Left ventricle myocardium inferior (tissue), 1 donor: ENCODE measurements around the gene CTXND1. TPM values are rescaled to one million over a fixed set of nuclear protein-coding genes. Genes with fewer than 3 reads are reported as not detected.

Experiments used
- DNase-seq: peaks from one replicate; pipeline ENCODE4 v3.0.0-alpha.2; 2020
- H3K27ac ChIP-seq: fragments of 200-600 bp; replicated peaks from 2 replicates; pipeline ENCODE4 v1.8.0; 2021
- H3K27me3 ChIP-seq: fragments of 200-600 bp; 2 replicates; pipeline ENCODE4 v1.8.0; 2021; ENCODE audit warnings: low read depth
- H3K36me3 ChIP-seq: fragments of 200-600 bp; 2 replicates; pipeline ENCODE4 v1.8.0; 2021
- H3K4me1 ChIP-seq: fragments of 200-600 bp; 2 replicates; pipeline ENCODE4 v1.8.0; 2021
- H3K4me3 ChIP-seq: fragments of 200-600 bp; 2 replicates; pipeline ENCODE4 v1.8.0; 2021; ENCODE audit warnings: mild to moderate bottlenecking, moderate library complexity
- H3K9me3 ChIP-seq: fragments of 200-600 bp; replicated peaks from 2 replicates; pipeline ENCODE4 v1.8.0; 2021
- intact Hi-C: fragments of 100-400 bp; cut with micrococcal nuclease; formaldehyde crosslinking; loops from one replicate; pipeline ENCODE4 v1.11.0; 2022
- total RNA-seq: library from RNA; stranded (reverse); fragmentation: NEBNext Ultra II Directional; extraction: Animal tissue kit (Norgen Biotek cat#: 25700); gene quantifications from one replicate; pipeline ENCODE4 v1.2.1, GENCODE V29; 2021
- TF ChIP-seq, protein P1 (sequence below): fragments of 200-600 bp; IDR thresholded peaks from 2 replicates; pipeline ENCODE4 v1.8.0; 2021; ENCODE audit warnings: antibody characterized with exemption, mild to moderate bottlenecking, borderline replicate concordance
- donor health status: DM: no; HTN: yes; CAD: no; lungs with severe emphysema.

CTXND1 gene
- total RNA-seq, 1 donor from 2014 or later = 2.1 TPM

DNA sequence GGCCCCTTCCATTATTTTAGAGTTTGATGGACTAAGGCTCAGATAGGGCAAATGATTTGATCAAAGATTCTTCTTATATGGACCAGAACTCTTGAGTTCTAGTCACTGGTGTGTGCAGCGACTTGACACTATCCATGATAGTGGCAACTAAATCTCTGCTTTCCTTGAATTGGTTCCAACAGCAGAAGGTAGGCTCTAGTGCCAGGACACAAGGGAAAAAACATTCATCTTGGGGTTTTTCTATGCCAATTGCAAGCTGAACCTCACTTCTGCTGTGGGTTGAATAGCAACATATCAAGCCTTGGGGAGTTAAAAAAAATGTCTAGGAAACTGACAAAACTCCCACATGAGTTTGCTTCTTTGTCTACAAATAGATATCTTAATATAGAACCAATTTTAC, 35.1 kb downstream of the CTXND1 start:
- H3K27me3 ChIP-seq = no peaks in the 10 kb centered on the region
- intact Hi-C loops = no loop called here
- peaks cover 12% of the 10 kb centered on the region for H3K9me3 ChIP-seq
- peaks cover 5% of the 10 kb centered on the region for H3K4me1 ChIP-seq
- H3K36me3 ChIP-seq = no peaks in the 10 kb centered on the region
- no peak overlapping the region for H3K27ac ChIP-seq
- TF ChIP-seq, protein P1, sequence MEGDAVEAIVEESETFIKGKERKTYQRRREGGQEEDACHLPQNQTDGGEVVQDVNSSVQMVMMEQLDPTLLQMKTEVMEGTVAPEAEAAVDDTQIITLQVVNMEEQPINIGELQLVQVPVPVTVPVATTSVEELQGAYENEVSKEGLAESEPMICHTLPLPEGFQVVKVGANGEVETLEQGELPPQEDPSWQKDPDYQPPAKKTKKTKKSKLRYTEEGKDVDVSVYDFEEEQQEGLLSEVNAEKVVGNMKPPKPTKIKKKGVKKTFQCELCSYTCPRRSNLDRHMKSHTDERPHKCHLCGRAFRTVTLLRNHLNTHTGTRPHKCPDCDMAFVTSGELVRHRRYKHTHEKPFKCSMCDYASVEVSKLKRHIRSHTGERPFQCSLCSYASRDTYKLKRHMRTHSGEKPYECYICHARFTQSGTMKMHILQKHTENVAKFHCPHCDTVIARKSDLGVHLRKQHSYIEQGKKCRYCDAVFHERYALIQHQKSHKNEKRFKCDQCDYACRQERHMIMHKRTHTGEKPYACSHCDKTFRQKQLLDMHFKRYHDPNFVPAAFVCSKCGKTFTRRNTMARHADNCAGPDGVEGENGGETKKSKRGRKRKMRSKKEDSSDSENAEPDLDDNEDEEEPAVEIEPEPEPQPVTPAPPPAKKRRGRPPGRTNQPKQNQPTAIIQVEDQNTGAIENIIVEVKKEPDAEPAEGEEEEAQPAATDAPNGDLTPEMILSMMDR = no peak
- H3K4me3 ChIP-seq = no peak overlapping the region
- no peak for DNase-seq

GRCh38 chr15:80216141-80216540, 35.9 kb downstream of the CTXND1 start:
- Histone ChIP-seq H3K4me3 (no peak overlapping the region), H3K36me3 (no peaks in the 10 kb centered on the region), H3K9me3 (peaks cover 12% of the 10 kb centered on the region), H3K27me3 (no peaks in the 10 kb centered on the region), H3K27ac (no peak overlapping the region), H3K4me1 (peaks cover 9% of the 10 kb centered on the region)
- TF ChIP-seq, protein P1 = no peak
- intact Hi-C loops = no loop called here
- no peak for DNase-seq

GRCh38 chr15:80214910-80215309, 37.1 kb downstream of the CTXND1 start:
- Histone ChIP-seq H3K4me1 (peaks cover 21% of the 10 kb centered on the region), H3K27me3 (no peaks in the 10 kb centered on the region), H3K36me3 (no peaks in the 10 kb centered on the region), H3K27ac (no peak overlapping the region), H3K9me3 (peaks cover 12% of the 10 kb centered on the region), H3K4me3 (no peak overlapping the region)
- TF ChIP-seq, protein P1 = no peak
- intact Hi-C loops = no loop called here
- DNase-seq = no peak

DNA sequence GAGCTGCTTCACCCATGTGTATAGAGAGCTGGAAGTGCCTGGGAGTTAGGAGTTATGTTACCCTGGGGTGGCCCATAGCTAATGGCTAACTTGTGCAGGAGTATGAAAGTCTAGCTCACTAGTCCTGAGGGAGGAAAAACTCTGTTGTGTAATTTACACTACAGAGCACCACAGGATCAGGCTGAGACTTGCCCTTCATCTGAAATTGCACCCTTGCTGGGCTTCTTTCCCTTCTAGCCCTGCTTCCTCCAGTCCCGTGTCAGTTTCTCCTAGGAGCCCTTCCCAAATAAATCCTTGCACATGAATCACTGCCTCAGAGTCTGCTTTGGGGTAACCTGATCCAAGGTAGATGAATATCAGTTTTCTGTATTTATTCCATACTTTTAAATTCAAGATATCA, 40.0 kb downstream of the CTXND1 start:
- TF ChIP-seq, protein P1 = no peak
- Histone ChIP-seq H3K4me3 (no peak overlapping the region), H3K4me1 (peaks cover 32% of the 10 kb centered on the region), H3K36me3 (no peaks in the 10 kb centered on the region), H3K27me3 (peaks cover 8% of the 10 kb centered on the region), H3K27ac (no peak overlapping the region), H3K9me3 (peaks cover 12% of the 10 kb centered on the region)
- intact Hi-C loops = no loop called here
- no peak for DNase-seq

DNA sequence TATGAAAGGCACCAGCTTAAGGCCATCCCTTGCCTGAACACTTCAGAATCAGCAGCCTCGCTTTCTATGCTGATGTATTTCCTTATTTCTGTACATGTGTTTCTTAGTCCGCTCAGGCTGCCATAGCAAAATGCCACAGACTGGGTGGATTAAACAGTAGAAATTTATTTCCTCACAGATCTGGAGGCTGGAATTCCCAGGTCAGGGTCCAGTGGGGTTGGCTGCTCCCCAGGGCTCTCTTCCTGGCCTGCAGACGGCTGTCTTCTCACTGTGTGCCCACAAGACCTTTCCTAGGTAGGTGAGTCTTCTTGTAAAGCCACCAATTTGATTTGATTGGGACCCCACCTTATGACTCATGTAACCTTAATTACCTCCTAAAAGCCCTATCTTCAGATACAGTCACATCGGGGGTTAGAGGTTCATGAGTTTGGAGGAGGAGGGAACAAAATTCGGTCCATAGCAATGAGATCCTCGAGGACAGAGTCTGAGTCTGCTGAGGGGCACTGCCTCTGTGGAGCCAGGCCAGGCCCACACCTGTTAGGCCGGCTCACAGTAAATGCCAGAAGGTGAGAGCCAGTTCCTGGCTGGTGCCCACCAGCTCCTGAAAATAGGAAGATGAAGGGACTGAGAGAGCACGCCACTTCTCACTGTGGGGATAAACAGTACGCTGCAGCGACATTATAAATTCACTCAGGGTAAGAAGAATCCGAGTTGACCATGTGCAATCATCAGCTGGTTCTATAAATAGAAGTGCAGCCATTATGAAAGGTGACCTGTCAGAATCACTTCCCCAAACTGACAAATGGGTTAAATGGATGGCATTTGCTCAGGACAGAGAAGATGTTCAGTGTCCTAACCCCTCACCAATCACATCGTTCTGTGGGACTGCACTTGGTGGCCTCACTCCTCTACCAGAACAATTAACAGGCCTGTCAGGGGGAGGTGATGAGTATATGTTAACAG, 41.1 kb downstream of the CTXND1 start:
- TF ChIP-seq, protein P1 = no peak
- no peaks in the 10 kb centered on the region for H3K36me3 ChIP-seq
- H3K4me1 ChIP-seq = peaks cover 32% of the 10 kb centered on the region
- H3K27me3 ChIP-seq = peaks cover 8% of the 10 kb centered on the region
- H3K27ac ChIP-seq = no peak overlapping the region
- peaks cover 12% of the 10 kb centered on the region for H3K9me3 ChIP-seq
- intact Hi-C loops = no loop called here
- H3K4me3 ChIP-seq = no peak overlapping the region
- no peak for DNase-seq
